Body of pancreas (tissue), 4 donors: ENCODE results near the gene QKI.

Experiments
- POLR2A ChIP-seq, 3 donors: fragments of 450-650 bp; IDR thresholded peaks; one replicate each; pipeline ENCODE4 v1.6.1; 2016; ENCODE audit warnings: antibody characterized with exemption in 3 of 3, mild to moderate bottlenecking in 2 of 3
- TF ChIP-seq, protein P1 (sequence below), 7 experiments: fragments of 450-650 bp in 4 of 7; fragments of 200-600 bp in 3 of 7; sonication (generic) in 3 of 7; IDR thresholded peaks; one replicate each; pipeline ENCODE4 v1.5.1; 2016 to 2019; ENCODE audit warnings: antibody characterized with exemption in 7 of 7

DNA sequence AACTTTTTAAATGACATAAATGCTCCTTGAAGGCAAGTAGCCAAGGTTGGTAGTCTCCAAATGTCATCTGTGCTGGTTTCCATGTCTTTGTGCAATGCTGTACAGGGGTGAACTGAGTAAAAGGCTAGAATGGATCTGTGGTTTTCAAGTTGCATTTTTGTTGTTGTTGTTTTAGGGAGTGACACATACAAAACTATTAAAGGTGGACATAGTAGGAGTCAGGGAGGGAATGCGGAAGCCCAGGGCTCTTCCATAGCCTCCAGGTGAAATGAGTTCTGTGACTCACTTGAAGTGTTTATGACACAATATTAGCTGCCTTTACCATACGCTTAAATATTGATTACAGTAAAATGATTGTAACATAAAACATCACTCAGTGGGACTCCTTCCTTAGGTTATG, 22.5 kb upstream of the QKI start:
- TF ChIP-seq, protein P1, sequence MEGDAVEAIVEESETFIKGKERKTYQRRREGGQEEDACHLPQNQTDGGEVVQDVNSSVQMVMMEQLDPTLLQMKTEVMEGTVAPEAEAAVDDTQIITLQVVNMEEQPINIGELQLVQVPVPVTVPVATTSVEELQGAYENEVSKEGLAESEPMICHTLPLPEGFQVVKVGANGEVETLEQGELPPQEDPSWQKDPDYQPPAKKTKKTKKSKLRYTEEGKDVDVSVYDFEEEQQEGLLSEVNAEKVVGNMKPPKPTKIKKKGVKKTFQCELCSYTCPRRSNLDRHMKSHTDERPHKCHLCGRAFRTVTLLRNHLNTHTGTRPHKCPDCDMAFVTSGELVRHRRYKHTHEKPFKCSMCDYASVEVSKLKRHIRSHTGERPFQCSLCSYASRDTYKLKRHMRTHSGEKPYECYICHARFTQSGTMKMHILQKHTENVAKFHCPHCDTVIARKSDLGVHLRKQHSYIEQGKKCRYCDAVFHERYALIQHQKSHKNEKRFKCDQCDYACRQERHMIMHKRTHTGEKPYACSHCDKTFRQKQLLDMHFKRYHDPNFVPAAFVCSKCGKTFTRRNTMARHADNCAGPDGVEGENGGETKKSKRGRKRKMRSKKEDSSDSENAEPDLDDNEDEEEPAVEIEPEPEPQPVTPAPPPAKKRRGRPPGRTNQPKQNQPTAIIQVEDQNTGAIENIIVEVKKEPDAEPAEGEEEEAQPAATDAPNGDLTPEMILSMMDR (IDR thresholded peaks at IDR 0.05), result no peak
- no peak for TF ChIP-seq POLR2A (IDR thresholded peaks at IDR 0.05)
